Neural progenitor cell (in vitro differentiated cells): ENCODE measurements around the gene AUTS2. TPM values are rescaled to one million over a fixed set of nuclear protein-coding genes. Genes with fewer than 3 reads are reported as not detected.

ENCODE experiments used
- DNase-seq: peaks from one replicate; pipeline ENCODE4 v3.0.0-alpha.2; 2016; ENCODE audit warnings: low spot score
- H2AFZ ChIP-seq: fragments of 200-600 bp; sonication (generic); replicated peaks from 2 replicates; pipeline ENCODE4 v1.6.1; 2016; ENCODE audit warnings: antibody characterized with exemption
- H3F3A ChIP-seq: fragments of 200-600 bp; sonication (generic); 2 replicates; pipeline ENCODE4 v1.6.1; 2016; ENCODE audit warnings: antibody characterized with exemption, low read depth
- H3K27ac ChIP-seq: fragments of 200-600 bp; sonication (generic); 2 replicates; pipeline ENCODE4 v1.5.1; 2016; ENCODE audit warnings: mild to moderate bottlenecking
- H3K27me3 ChIP-seq: fragments of 200-600 bp; sonication (generic); 2 replicates; pipeline ENCODE4 v1.6.1; 2016; ENCODE audit warnings: mild to moderate bottlenecking, moderate library complexity
- H3K36me3 ChIP-seq: fragments of 200-600 bp; sonication (generic); 2 replicates; pipeline ENCODE4 v1.5.1; 2016
- H3K4me1 ChIP-seq: fragments of 200-600 bp; sonication (generic); 2 replicates; pipeline ENCODE4 v1.6.1; 2016; ENCODE audit warnings: mixed run types
- H3K4me2 ChIP-seq: fragments of 200-600 bp; sonication (generic); 2 replicates; pipeline ENCODE4 v1.6.1; 2016
- H3K4me3 ChIP-seq: fragments of 200-600 bp; sonication (generic); 2 replicates; pipeline ENCODE4 v1.5.1; 2016
- H3K79me2 ChIP-seq: fragments of 200-600 bp; sonication (generic); 2 replicates; pipeline ENCODE4 v1.6.1; 2016; ENCODE audit warnings: low read depth
- H3K9ac ChIP-seq: fragments of 200-600 bp; sonication (generic); 2 replicates; pipeline ENCODE4 v1.6.1; 2016
- H3K9me3 ChIP-seq: fragments of 200-600 bp; sonication (generic); 2 replicates; pipeline ENCODE4 v1.5.1; 2016; ENCODE audit warnings: low read depth
- H4K20me1 ChIP-seq: fragments of 200-600 bp; sonication (generic); 2 replicates; pipeline ENCODE4 v1.6.1; 2016; ENCODE audit warnings: low read depth
- H3K27ac Mint-ChIP-seq: 3 replicates; pipeline ENCODE4 v1.8.0; 2021; ENCODE audit warnings: mixed read lengths
- H3K27me3 Mint-ChIP-seq: 2 replicates; pipeline ENCODE4 v1.8.0; 2022; ENCODE audit warnings: low read depth, mild to moderate bottlenecking, inconsistent platforms, moderate library complexity, mixed read lengths; ENCODE audit not compliant: insufficient read depth
- H3K36me3 Mint-ChIP-seq: 3 replicates; pipeline ENCODE4 v1.8.0; 2021; ENCODE audit warnings: mixed read lengths
- H3K4me1 Mint-ChIP-seq: 3 replicates; pipeline ENCODE4 v1.8.0; 2021; ENCODE audit warnings: mixed read lengths
- H3K4me3 Mint-ChIP-seq: 3 replicates; pipeline ENCODE4 v1.8.0; 2021; ENCODE audit warnings: mild to moderate bottlenecking, moderate library complexity, mixed read lengths
- H3K9me3 Mint-ChIP-seq: 3 replicates; pipeline ENCODE4 v1.8.0; 2020; ENCODE audit warnings: mixed read lengths
- EZH2 ChIP-seq: fragments of 200-600 bp; sonication (generic); IDR thresholded peaks from 2 replicates; pipeline ENCODE4 v1.6.1; 2017; ENCODE audit warnings: antibody characterized with exemption, mild to moderate bottlenecking, moderate library complexity
- EZH2phosphoT487 ChIP-seq: fragments of 200-600 bp; sonication (generic); IDR thresholded peaks from 2 replicates; pipeline ENCODE4 v1.6.1; 2017; ENCODE audit warnings: antibody characterized with exemption
- total RNA-seq: library from RNA; depleted of rRNA; stranded (reverse); fragments of >200 nt; gene quantifications from 2 replicates; pipeline ENCODE4 v1.2.3, GENCODE V29; 2015; ENCODE audit warnings: low replicate concordance
- TF ChIP-seq, protein P1 (sequence below): fragments of 200-600 bp; sonication (generic); IDR thresholded peaks from 2 replicates; pipeline ENCODE4 v1.5.1; 2017; ENCODE audit warnings: antibody characterized with exemption, mild to moderate bottlenecking

The AUTS2 gene
- total RNA-seq, 1 donor from 2014 or later, result 50.0 TPM

DNA sequence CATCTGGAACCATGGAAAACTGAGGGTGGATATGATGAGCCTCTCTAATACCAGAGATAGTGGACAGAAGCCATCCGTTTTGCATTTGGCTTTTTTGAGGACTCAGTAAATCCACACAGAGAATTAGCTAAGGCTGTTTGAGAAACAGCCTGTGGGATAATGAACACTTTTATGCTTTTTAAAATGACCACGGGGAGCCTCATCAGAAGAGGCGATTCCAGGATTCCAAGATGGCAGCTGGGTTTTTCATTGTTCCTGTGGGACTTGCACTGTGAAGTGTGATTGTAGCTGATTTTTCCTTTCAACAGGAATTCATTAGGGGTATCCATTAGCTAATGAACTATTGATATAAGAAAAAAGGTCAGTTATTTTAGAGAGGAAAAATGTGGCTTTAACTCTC is 353.2 kb downstream of the AUTS2 start:
- Mint-ChIP-seq H3K27ac (no peak overlapping the region), H3K36me3 (no peaks in the 10 kb centered on the region), H3K27me3 (no peaks in the 10 kb centered on the region), H3K4me1 (peaks cover 13% of the 10 kb centered on the region), H3K9me3 (no peaks in the 10 kb centered on the region), H3K4me3 (no peak overlapping the region)
- no peaks in the 10 kb centered on the region for H3F3A ChIP-seq
- H3K9ac ChIP-seq, result no peak overlapping the region
- H4K20me1 ChIP-seq, result no peaks in the 10 kb centered on the region
- H3K4me3 ChIP-seq, result no peak overlapping the region
- no peak overlapping the region for H3K27ac ChIP-seq
- H3K4me1 ChIP-seq, result peaks cover 17% of the 10 kb centered on the region
- no peaks in the 10 kb centered on the region for H3K27me3 ChIP-seq
- no peaks in the 10 kb centered on the region for H3K36me3 ChIP-seq
- no peaks in the 10 kb centered on the region for H3K79me2 ChIP-seq
- no peak for TF ChIP-seq EZH2phosphoT487
- no peak for TF ChIP-seq EZH2
- TF ChIP-seq, protein P1, sequence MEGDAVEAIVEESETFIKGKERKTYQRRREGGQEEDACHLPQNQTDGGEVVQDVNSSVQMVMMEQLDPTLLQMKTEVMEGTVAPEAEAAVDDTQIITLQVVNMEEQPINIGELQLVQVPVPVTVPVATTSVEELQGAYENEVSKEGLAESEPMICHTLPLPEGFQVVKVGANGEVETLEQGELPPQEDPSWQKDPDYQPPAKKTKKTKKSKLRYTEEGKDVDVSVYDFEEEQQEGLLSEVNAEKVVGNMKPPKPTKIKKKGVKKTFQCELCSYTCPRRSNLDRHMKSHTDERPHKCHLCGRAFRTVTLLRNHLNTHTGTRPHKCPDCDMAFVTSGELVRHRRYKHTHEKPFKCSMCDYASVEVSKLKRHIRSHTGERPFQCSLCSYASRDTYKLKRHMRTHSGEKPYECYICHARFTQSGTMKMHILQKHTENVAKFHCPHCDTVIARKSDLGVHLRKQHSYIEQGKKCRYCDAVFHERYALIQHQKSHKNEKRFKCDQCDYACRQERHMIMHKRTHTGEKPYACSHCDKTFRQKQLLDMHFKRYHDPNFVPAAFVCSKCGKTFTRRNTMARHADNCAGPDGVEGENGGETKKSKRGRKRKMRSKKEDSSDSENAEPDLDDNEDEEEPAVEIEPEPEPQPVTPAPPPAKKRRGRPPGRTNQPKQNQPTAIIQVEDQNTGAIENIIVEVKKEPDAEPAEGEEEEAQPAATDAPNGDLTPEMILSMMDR, result no peak
- no peaks in the 10 kb centered on the region for H3K9me3 ChIP-seq
- H2AFZ ChIP-seq, result no peak overlapping the region
- no peak for DNase-seq
- no peak overlapping the region for H3K4me2 ChIP-seq

GRCh38 chr7:69953136-69954067 is 355.1 kb downstream of the AUTS2 start:
- Histone ChIP-seq H2AFZ (no peak overlapping the region), H3K9me3 (no peaks in the 10 kb centered on the region), H3K27me3 (no peaks in the 10 kb centered on the region), H3K9ac (no peak overlapping the region), H4K20me1 (no peaks in the 10 kb centered on the region), H3K4me1 (peaks cover 17% of the 10 kb centered on the region), H3K27ac (no peak overlapping the region), H3K79me2 (no peaks in the 10 kb centered on the region), H3K36me3 (no peaks in the 10 kb centered on the region), H3K4me2 (peak overlapping the region; percentile 10), H3K4me3 (no peak overlapping the region), H3F3A (no peaks in the 10 kb centered on the region)
- H3K36me3 Mint-ChIP-seq, result no peaks in the 10 kb centered on the region
- no peak overlapping the region for H3K27ac Mint-ChIP-seq
- TF ChIP-seq, protein P1, result no peak
- no peak for TF ChIP-seq EZH2
- no peak for TF ChIP-seq EZH2phosphoT487
- H3K4me1 Mint-ChIP-seq, result peaks cover 13% of the 10 kb centered on the region
- no peaks in the 10 kb centered on the region for H3K9me3 Mint-ChIP-seq
- H3K4me3 Mint-ChIP-seq, result no peak overlapping the region
- no peaks in the 10 kb centered on the region for H3K27me3 Mint-ChIP-seq
- no peak for DNase-seq

DNA sequence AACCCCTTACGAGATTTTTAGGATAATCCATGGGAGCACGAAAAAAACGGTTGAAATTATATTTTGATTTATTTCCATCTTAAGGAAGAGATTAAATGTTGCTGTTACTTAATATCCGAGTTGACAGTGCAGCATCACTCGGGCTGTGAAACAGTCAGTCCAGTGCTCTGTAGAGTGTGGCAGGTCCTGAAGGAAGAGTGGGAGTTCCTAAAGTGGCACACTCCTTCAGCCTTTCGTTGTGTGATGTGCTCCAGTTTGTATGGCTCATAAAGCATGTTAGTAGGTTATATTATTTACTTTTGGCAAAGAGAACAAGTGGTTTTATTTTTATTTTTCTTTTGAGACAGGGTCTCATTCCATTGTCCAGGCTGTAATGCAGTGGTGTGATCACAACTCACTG is 358.3 kb downstream of the AUTS2 start:
- H3K4me1 Mint-ChIP-seq, result peaks cover 9% of the 10 kb centered on the region
- H3K79me2 ChIP-seq, result no peaks in the 10 kb centered on the region
- no peak overlapping the region for H3K4me3 ChIP-seq
- H3K4me1 ChIP-seq, result peaks cover 13% of the 10 kb centered on the region
- TF ChIP-seq EZH2 (no peak), EZH2phosphoT487 (no peak)
- TF ChIP-seq, protein P1, result no peak
- no peak overlapping the region for H3K9ac ChIP-seq
- H3K4me2 ChIP-seq, result no peak overlapping the region
- H4K20me1 ChIP-seq, result no peaks in the 10 kb centered on the region
- H3K27ac ChIP-seq, result no peak overlapping the region
- no peaks in the 10 kb centered on the region for H3K27me3 Mint-ChIP-seq
- no peak overlapping the region for H3K27ac Mint-ChIP-seq
- no peaks in the 10 kb centered on the region for H3K27me3 ChIP-seq
- H3F3A ChIP-seq, result no peaks in the 10 kb centered on the region
- H3K36me3 Mint-ChIP-seq, result no peaks in the 10 kb centered on the region
- H3K4me3 Mint-ChIP-seq, result no peak overlapping the region
- no peak for DNase-seq
- no peak overlapping the region for H2AFZ ChIP-seq
- no peaks in the 10 kb centered on the region for H3K9me3 Mint-ChIP-seq
- no peaks in the 10 kb centered on the region for H3K9me3 ChIP-seq
- no peaks in the 10 kb centered on the region for H3K36me3 ChIP-seq
